ENCODE data around the gene PPP3CA. TPM values are rescaled to one million over a fixed set of nuclear protein-coding genes. Genes with fewer than 3 reads are reported as not detected.
"Not testable (repeated sequence)": the region's sequence is repeated elsewhere in the genome, so short reads cannot be mapped to it uniquely, and the experiment has no call there.

PPP3CA gene
- total and polyA plus RNA-seq, 2 of the 13 experiments (the other 11 are each of a cell fraction or from before 2014, with no cell fraction given), result 4.8 to 13.2 TPM

- ChIA-PET CTCF (ENCODE audit: low intra/inter-chr PET ratio, low total read pairs) (no interaction called here), POLR2A (no interaction called here)
- in situ Hi-C loops (cut with HindIII; ENCODE audit: extremely low pct_ligation_motif_present, low pct_unique_long_range_greater_than_20kb), result no loop called here
- no peak overlapping the region for H3K4me2 ChIP-seq (ENCODE audit: low read depth, low read length)
- no peaks in the 10 kb centered on the region for H3K4me1 ChIP-seq (ENCODE audit: insufficient read depth, low read length)
- FAIRE-seq (no peak), ATAC-seq (no peak), DNase-seq (ENCODE audit: low spot score) (no peak)
- no TSS peak for BruUV-seq (replicated peaks)
- H3K9ac ChIP-seq (ENCODE audit: insufficient read depth, low read depth, low read length), result no peak overlapping the region
- H3K4me3 ChIP-seq (replicated peaks in 1 of 3; ENCODE audit: insufficient read depth in 1 of 3, low read depth in 2 of 3, low read length in 3 of 3), result no peak overlapping the region; a peak in 1 of 6 replicates
- H3K9me3 ChIP-seq (ENCODE audit: low read length), result no peaks in the 10 kb centered on the region
- no peaks in the 10 kb centered on the region for H3K27me3 ChIP-seq (ENCODE audit: control insufficient read depth in 1 of 2, insufficient read depth in 2 of 2, low read length in 2 of 2)
- WGBS (ENCODE audit: low lambda C conversion rate), result 86% methylated on average over 4 of the region's 4 CpGs
- H4K20me1 ChIP-seq (ENCODE audit: insufficient read depth, low read length), result no peaks in the 10 kb centered on the region
- no peaks in the 10 kb centered on the region for H3K79me2 ChIP-seq (ENCODE audit: insufficient read depth, low read length)
- no peak overlapping the region for H3K27ac ChIP-seq (ENCODE audit: extremely low read length, insufficient read depth, low read length)
- no peak overlapping the region for H2AFZ ChIP-seq (ENCODE audit: low read length)
- no peak for TF ChIP-seq NR2F6 (IDR thresholded peaks at IDR 0.05)
- TF ChIP-seq NR2F6 (CRISPR knock-in tag; IDR thresholded peaks at IDR 0.05), result no peak
- peak; percentile 75 for TF ChIP-seq ATF7 (IDR thresholded peaks at IDR 0.05)
- TF ChIP-seq ATF7 (CRISPR knock-in tag; IDR thresholded peaks at IDR 0.05), result no peak
- no peak for TF ChIP-seq REXO4 (CRISPR knock-in tag; IDR thresholded peaks at IDR 0.05; ENCODE audit: borderline replicate concordance)
- TF ChIP-seq TMF1 (CRISPR knock-in tag; IDR thresholded peaks at IDR 0.05; ENCODE audit: low read depth), result no peak
- TF ChIP-seq YY1 (IDR thresholded peaks at IDR 0.05; ENCODE audit: insufficient read depth, insufficient replicate concordance, low read depth, low read length), result no peak
- no peak for TF ChIP-seq THAP8 (CRISPR knock-in tag; IDR thresholded peaks at IDR 0.05; ENCODE audit: borderline replicate concordance)
- intact Hi-C loops (cut with micrococcal nuclease; ENCODE audit: unreplicated experiment), result loop anchor here (10.0 kb wide), 1 partner anchor 194 kb away; no protein-coding TSS in a partner anchor
- H3K36me3 ChIP-seq (replicated peaks in 1 of 2; ENCODE audit: control insufficient read depth in 1 of 2, insufficient read depth in 2 of 2, low read length in 2 of 2), result no peaks in the 10 kb centered on the region; a peak in 1 of 5 replicates
These were observed 248.5 kb downstream of the PPP3CA start for GRCh38 chr4:101098666-101099400.

GRCh38 chr4:101092609-101093008, 254.7 kb downstream of the PPP3CA start:
- H3K4me3 ChIP-seq (replicated peaks in 1 of 3; ENCODE audit: insufficient read depth in 1 of 3, low read depth in 2 of 3, low read length in 3 of 3); H3K4me2 ChIP-seq (ENCODE audit: low read depth, low read length); CTCF ChIA-PET (ENCODE audit: low intra/inter-chr PET ratio, low total read pairs); H3K27me3 ChIP-seq (ENCODE audit: control insufficient read depth in 1 of 2, insufficient read depth in 2 of 2, low read length in 2 of 2); BruUV-seq (replicated peaks); H3K36me3 ChIP-seq (replicated peaks in 1 of 2; ENCODE audit: control insufficient read depth in 1 of 2, insufficient read depth in 2 of 2, low read length in 2 of 2); ATAC-seq; DNase-seq (ENCODE audit: low spot score); H3K9me3 ChIP-seq (ENCODE audit: low read length); in situ Hi-C loops (cut with HindIII; ENCODE audit: extremely low pct_ligation_motif_present, low pct_unique_long_range_greater_than_20kb); POLR2A ChIA-PET; H4K20me1 ChIP-seq (ENCODE audit: insufficient read depth, low read length); H2AFZ ChIP-seq (ENCODE audit: low read length); FAIRE-seq; H3K9ac ChIP-seq (ENCODE audit: insufficient read depth, low read depth, low read length); H3K4me1 ChIP-seq (ENCODE audit: insufficient read depth, low read length); H3K79me2 ChIP-seq (ENCODE audit: insufficient read depth, low read length); H3K27ac ChIP-seq (ENCODE audit: extremely low read length, insufficient read depth, low read length): not testable (repeated sequence)
- intact Hi-C loops (cut with micrococcal nuclease; ENCODE audit: unreplicated experiment), result loop anchor here (10.0 kb wide), 1 partner anchor 188 kb away; no protein-coding TSS in a partner anchor
